GM12874 (cell line): Measurements from ENCODE around the gene RHBDL3.

ENCODE experiments used
- CTCF ChIP-seq: IDR thresholded peaks from 2 replicates; pipeline ENCODE4 v1.5.1; 2011; ENCODE audit warnings: low read depth, mild to moderate bottlenecking, control low read depth, low read length, moderate library complexity; ENCODE audit not compliant: insufficient read depth

RHBDL3 gene

GRCh38 chr17:32276171-32276601 lies 10.6 kb downstream of the RHBDL3 start:
- TF ChIP-seq CTCF, result no peak

GRCh38 chr17:32277284-32277683 lies 11.7 kb downstream of the RHBDL3 start:
- TF ChIP-seq CTCF, result no peak

GRCh38 chr17:32278815-32279214 lies 13.2 kb downstream of the RHBDL3 start:
- TF ChIP-seq CTCF, result no peak

- no peak for TF ChIP-seq CTCF
These were observed 14.5 kb downstream of the RHBDL3 start for GRCh38 chr17:32279891-32280716.

GRCh38 chr17:32281011-32281451 lies 15.4 kb downstream of the RHBDL3 start:
- TF ChIP-seq CTCF, result no peak

GRCh38 chr17:32283745-32284201 lies 18.1 kb downstream of the RHBDL3 start:
- no peak for TF ChIP-seq CTCF

- no peak for TF ChIP-seq CTCF
These were observed 19.7 kb downstream of the RHBDL3 start for GRCh38 chr17:32285306-32285705.
